Lower leg skin (tissue), 4 donors: ENCODE results near the gene MTUS2. TPM values are rescaled to one million over a fixed set of nuclear protein-coding genes. Genes with fewer than 3 reads are reported as not detected.

ENCODE experiments used
- DNase-seq, 2 donors: peaks; one replicate each; pipeline ENCODE4 v3.0.0-alpha.2; 2019; ENCODE audit warnings: low spot score in 2 of 2
- H3K4me3 ChIP-seq: fragments of 200-600 bp; sonication (generic); 2 replicates; pipeline ENCODE4 v1.5.1; 2017; ENCODE audit warnings: mild to moderate bottlenecking, low read depth; ENCODE audit not compliant: poor library complexity, severe bottlenecking
- POLR2A ChIP-seq, 2 donors: fragments of 450-650 bp; IDR thresholded peaks; one replicate each; pipeline ENCODE4 v1.6.1; 2016 to 2017; ENCODE audit warnings: antibody characterized with exemption in 2 of 2, mild to moderate bottlenecking in 1 of 2, moderate library complexity in 1 of 2
- WGBS, 2 donors: methylation state at CpG; one replicate each; pipeline ENCODE4 v1.1.5; 2018; 5-methylcytosine and 5-hydroxymethylcytosine counted together
- intact Hi-C: fragments of 100-400 bp; cut with DNase I; formaldehyde crosslinking; loops from one replicate; pipeline ENCODE4 v1.15.0; 2023; ENCODE audit warnings: low total_unique reads
- total RNA-seq, 4 donors: library from RNA; depleted of rRNA; stranded (reverse); fragments of >200 nt; gene quantifications; one replicate each; pipeline ENCODE4 v1.1.0, GENCODE V29; 2016
- TF ChIP-seq, protein P1 (sequence below), 3 donors: fragments of 450-650 bp; IDR thresholded peaks; one replicate each; pipeline ENCODE4 v1.5.1; 2016; ENCODE audit warnings: antibody characterized with exemption in 3 of 3, mild to moderate bottlenecking in 3 of 3, moderate library complexity in 2 of 3

The MTUS2 gene
- total RNA-seq, 4 donors from 2014 or later = 0.13 to 1.9 TPM; not detected in 2

DNA sequence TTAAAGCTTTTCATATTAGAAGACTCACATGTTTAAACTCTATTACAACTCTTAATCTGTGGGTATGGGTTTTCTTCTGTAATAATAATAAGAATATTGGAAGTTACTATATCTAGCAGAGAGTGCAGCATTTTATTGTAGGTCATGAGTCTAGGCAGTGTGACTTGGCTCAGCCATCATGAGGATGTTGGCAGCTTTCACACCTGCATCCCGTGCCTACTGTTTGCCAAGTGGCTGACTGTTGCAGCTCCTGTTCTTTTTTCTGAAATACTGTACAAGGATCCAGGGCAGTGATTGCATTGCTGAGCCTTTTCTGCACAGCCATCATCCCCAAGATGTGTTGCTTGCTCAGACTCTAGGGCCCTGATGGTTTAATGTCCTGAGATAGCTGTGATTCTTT lies 47.4 kb downstream of the MTUS2 start:
- intact Hi-C loops = no loop called here
- DNase-seq = no peak
- TF ChIP-seq, protein P1, sequence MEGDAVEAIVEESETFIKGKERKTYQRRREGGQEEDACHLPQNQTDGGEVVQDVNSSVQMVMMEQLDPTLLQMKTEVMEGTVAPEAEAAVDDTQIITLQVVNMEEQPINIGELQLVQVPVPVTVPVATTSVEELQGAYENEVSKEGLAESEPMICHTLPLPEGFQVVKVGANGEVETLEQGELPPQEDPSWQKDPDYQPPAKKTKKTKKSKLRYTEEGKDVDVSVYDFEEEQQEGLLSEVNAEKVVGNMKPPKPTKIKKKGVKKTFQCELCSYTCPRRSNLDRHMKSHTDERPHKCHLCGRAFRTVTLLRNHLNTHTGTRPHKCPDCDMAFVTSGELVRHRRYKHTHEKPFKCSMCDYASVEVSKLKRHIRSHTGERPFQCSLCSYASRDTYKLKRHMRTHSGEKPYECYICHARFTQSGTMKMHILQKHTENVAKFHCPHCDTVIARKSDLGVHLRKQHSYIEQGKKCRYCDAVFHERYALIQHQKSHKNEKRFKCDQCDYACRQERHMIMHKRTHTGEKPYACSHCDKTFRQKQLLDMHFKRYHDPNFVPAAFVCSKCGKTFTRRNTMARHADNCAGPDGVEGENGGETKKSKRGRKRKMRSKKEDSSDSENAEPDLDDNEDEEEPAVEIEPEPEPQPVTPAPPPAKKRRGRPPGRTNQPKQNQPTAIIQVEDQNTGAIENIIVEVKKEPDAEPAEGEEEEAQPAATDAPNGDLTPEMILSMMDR (IDR thresholded peaks at IDR 0.05) = no peak
- TF ChIP-seq POLR2A (IDR thresholded peaks at IDR 0.05) = no peak
- H3K4me3 ChIP-seq = no peak overlapping the region
- 42 to 45% methylated on average over 1 of the region's 1 CpG for WGBS, 2 donors

DNA sequence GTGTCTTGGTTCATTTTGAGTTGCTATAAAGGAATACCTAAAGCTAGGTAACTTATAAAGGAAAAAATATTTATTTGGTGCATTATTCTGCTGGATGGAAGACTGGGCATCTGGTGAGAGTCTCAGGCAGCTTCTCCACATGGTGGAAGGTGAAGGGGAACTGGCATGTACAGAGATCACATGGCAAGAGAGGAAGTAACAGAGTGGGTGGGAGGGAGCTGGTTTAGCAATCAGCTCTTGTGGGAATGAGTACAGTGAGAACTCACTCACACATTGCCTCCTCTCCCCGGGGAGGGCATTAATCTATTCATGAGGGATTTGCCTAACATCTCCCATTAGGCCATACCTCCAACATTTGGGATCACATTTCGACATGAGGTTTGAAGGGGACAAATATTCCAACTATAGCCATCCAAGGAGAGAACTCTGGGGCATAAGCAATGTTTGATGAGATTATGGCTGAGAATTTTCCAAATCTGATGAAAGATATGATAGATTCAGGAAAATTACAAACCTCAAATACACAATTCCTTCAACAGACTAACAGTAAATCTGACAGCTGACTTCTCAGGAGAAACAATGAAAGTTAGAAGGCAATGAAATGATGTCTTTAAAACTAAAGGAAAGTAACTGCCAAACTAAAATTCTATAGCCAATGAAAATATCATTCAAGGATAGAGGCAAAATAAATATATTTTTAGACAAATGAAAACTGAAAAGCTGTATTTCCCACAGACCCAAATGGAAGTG lies 52.5 kb downstream of the MTUS2 start:
- TF ChIP-seq POLR2A (IDR thresholded peaks at IDR 0.05) = no peak
- TF ChIP-seq, protein P1 (IDR thresholded peaks at IDR 0.05) = no peak
- WGBS, 2 donors = 63 to 74% methylated on average over 2 of the region's 2 CpGs
- no peak for DNase-seq
- intact Hi-C loops = no loop called here
- no peak overlapping the region for H3K4me3 ChIP-seq

DNA sequence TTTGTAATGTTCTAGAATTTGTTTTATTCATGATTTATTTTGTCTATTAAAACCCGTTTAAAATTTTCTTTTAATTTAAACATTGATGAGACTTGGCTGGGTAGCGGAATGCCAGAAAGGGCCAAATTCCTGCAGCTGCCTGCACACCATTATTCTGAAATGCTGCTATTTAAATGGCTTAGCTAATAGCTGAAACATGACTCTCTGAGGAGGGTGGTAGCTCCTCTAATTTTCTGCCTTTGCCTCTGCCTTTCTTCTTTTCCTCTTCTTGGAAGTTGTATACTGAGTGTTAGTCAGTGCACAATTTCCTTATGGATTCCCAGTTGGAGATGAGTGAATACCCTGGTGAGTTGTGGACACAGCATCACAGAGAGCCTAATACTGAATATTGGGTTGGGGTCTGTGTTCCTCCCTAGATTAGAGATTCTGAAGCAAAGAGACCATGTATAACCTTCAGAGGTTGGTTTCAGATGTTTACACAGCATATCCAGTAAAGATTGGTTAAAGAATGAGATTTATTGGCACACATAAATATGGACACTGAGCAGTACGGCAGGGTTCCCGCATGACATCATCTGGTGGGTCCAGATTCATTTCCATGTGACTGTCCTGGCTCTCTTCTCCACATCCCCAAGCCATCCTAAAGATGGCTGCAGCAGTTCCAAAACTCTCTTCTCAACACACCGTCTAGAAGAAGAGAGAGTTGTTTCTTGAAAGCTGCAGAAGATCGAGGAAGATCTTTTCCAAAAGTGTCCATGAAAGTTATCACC lies 55.9 kb downstream of the MTUS2 start:
- no peak overlapping the region for H3K4me3 ChIP-seq
- TF ChIP-seq POLR2A (IDR thresholded peaks at IDR 0.05) = no peak
- TF ChIP-seq, protein P1 (IDR thresholded peaks at IDR 0.05) = no peak
- intact Hi-C loops = no loop called here
- no peak for DNase-seq
- 88 to 90% methylated on average over 6 of the region's 6 CpGs for WGBS, 2 donors

DNA sequence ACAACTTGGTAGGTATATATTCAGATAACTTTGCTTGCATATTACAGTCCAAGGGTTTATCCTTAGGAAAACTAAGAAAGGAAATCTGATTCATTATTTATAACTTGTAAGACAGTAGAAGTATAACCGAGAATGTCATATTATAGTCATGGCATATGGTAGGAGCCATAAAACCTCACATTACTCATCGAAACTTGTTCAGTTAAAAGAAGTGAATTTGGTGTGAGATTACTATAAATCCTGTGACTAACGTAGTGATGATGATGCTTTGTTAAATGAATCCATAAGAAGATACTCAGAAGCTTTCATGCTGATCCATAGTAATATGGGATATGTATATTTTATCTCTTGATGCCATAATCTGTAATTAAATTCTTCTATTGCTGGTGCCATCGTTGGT lies 57.3 kb downstream of the MTUS2 start:
- DNase-seq = no peak
- intact Hi-C loops = no loop called here
- H3K4me3 ChIP-seq = no peak overlapping the region
- WGBS, 2 donors = 68 to 78% methylated on average over 4 of the region's 4 CpGs
- no peak for TF ChIP-seq POLR2A (IDR thresholded peaks at IDR 0.05)
- TF ChIP-seq, protein P1 (IDR thresholded peaks at IDR 0.05) = no peak

DNA sequence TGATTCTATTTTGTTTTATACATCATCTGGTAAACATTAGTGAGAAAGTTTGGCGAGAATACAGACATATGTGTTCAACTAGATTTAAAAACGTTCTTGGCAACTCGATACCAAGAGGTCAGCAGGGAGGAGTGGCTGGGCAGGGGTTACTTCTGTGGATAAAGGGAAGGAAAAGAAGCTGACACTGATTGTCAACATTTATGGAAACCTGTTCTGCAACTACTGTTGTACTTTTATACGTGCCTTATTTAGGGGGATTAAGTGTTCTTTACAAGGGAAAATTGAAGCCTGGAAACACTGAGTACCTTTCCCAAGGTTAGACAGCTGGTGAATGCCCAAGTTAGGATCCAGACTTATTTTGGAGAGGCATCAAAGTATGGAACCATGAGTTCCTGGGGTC lies 65.0 kb downstream of the MTUS2 start:
- TF ChIP-seq POLR2A (IDR thresholded peaks at IDR 0.05) = no peak
- TF ChIP-seq, protein P1 (IDR thresholded peaks at IDR 0.05) = no peak
- no peak for DNase-seq
- WGBS, 2 donors = 18 to 27% methylated on average over 4 of the region's 4 CpGs
- intact Hi-C loops = no loop called here
- H3K4me3 ChIP-seq = no peak overlapping the region
